Measurements from ENCODE around the gene MAST4.

Gene MAST4

DNA sequence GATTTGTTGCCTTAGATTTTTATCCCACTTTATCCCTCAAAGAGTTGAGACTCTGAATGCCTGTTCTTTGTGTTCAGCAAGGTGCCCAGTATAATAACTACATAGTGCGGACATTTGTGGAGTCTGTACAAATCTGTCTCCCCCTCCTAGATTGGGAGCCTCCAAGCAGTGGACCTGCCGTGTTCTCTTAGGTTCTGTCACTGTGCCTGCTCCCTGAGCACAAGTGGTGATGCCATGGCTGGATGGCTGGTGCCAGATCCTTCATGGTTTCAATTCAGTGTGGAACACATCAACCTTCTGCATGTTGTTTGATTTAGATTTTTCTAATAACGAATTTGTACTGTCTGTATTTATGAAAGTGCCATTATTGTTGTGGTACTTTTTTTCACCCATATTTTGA, 307.5 kb downstream of the MAST4 start (continued):
- TF ChIP-seq, protein P1, sequence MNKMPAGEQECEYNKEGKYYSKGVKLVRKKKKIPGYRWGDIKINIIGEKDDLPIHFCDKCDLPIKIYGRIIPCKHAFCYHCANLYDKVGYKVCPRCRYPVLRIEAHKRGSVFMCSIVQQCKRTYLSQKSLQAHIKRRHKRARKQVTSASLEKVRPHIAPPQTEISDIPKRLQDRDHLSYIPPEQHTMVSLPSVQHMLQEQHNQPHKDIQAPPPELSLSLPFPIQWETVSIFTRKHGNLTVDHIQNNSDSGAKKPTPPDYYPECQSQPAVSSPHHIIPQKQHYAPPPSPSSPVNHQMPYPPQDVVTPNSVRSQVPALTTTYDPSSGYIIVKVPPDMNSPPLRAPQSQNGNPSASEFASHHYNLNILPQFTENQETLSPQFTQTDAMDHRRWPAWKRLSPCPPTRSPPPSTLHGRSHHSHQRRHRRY (tag by site-specific recombination; IDR thresholded peaks at IDR 0.05), result no peak

DNA sequence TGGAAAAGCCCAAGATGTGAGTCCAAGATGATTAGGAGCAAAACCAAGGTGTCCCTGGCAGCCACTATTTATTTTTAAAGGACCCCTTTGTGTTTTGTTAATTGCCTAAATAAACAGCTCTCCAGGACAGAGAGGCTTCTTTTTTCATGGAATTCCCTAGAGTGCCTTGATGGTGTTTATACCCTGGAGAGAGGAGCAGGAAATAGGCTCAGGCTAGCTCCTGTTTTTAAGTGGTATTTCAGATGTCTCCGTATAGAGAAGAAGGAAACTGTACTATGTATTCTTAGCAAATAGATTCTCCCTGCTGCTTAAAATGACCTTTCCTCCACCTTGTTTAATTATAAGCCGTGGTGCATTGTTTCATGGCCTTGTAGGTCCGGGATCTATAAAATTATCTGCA, 308.0 kb downstream of the MAST4 start:
- ChIA-PET CTCF (interaction anchor here (0.6 to 1.5 kb wide), 2 partner anchors 8 to 11 kb away, joined by 3 to 4 read pairs; no protein-coding TSS in a partner anchor), POLR2A (no interaction called here)
- Histone ChIP-seq H3K36me3 (ENCODE audit: control insufficient read depth in 2 of 2, insufficient read depth in 1 of 2, low read length in 2 of 2) (no peaks in the 10 kb centered on the region), H3K4me1 (ENCODE audit: control insufficient read depth, insufficient read depth, low read length) (peaks cover 3% of the 10 kb centered on the region; the same call in 1 of the 2 replicates), H3K4me3 (ENCODE audit: low read depth, low read length) (no peak overlapping the region), H3K27ac (ENCODE audit: extremely low read depth, low read depth, low read length) (no peak overlapping the region), H3K9me3 (ENCODE audit: control insufficient read depth, insufficient read depth, low read depth, low read length) (no peaks in the 10 kb centered on the region)
- TF ChIP-seq, protein P2, sequence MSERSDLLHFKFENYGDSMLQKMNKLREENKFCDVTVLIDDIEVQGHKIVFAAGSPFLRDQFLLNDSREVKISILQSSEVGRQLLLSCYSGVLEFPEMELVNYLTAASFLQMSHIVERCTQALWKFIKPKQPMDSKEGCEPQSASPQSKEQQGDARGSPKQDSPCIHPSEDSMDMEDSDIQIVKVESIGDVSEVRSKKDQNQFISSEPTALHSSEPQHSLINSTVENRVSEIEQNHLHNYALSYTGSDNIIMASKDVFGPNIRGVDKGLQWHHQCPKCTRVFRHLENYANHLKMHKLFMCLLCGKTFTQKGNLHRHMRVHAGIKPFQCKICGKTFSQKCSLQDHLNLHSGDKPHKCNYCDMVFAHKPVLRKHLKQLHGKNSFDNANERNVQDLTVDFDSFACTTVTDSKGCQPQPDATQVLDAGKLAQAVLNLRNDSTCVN (tag by site-specific recombination; optimal IDR thresholded peaks at IDR 0.05), result no peak
- TF ChIP-seq ZNF202 (tag by site-specific recombination; IDR thresholded peaks at IDR 0.05; ENCODE audit: borderline replicate concordance) (no peak), ZNF529 (tag by site-specific recombination; IDR thresholded peaks at IDR 0.05; ENCODE audit: insufficient replicate concordance) (no peak), PRDM1 (tag by site-specific recombination; IDR thresholded peaks at IDR 0.05) (no peak), ZSCAN23 (tag by site-specific recombination; IDR thresholded peaks at IDR 0.05) (no peak), BCL11B (tag by site-specific recombination; IDR thresholded peaks at IDR 0.05; ENCODE audit: low read depth) (no peak), KLF16 (tag by site-specific recombination; IDR thresholded peaks at IDR 0.05) (no peak), YY1 (tag by site-specific recombination; IDR thresholded peaks at IDR 0.05) (no peak), YY2 (tag by site-specific recombination; IDR thresholded peaks at IDR 0.05) (no peak), ZNF549 (tag by site-specific recombination; IDR thresholded peaks at IDR 0.05) (no peak), TCF7L2 (IDR thresholded peaks at IDR 0.05; ENCODE audit: borderline replicate concordance, low read depth, low read length) (no peak), ZNF302 (tag by site-specific recombination; IDR thresholded peaks at IDR 0.05; ENCODE audit: low read depth) (no peak), ZNF473 (tag by site-specific recombination; IDR thresholded peaks at IDR 0.05) (no peak), ZFP3 (tag by site-specific recombination; IDR thresholded peaks at IDR 0.05; ENCODE audit: low read depth) (no peak)

DNA sequence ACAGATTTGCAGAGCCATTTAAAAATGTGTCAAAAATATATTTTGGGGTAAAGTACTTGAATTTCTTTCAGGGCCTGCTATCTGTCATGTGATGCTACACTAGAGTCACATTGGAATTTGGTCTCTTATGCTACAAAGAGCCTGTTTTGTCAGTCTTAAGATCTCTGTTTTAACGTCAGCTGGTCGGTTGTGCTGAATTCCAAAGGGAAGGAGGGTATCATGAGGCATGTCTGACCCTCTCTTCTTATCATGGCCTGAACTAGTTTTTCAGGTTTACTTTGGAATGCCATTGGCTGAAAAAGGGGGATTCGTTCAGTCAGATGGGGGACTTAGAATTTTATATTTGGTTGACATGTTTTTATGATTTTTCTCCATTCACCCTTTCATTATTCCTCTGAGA, 309.8 kb downstream of the MAST4 start:
- ChIA-PET POLR2A (no interaction called here), CTCF (interaction anchor here (1.5 kb wide), 1 partner anchor 9 kb away, joined by 3 read pairs; no protein-coding TSS in a partner anchor)
- Histone ChIP-seq H3K9me3 (ENCODE audit: control insufficient read depth, insufficient read depth, low read depth, low read length) (no peaks in the 10 kb centered on the region), H3K27ac (ENCODE audit: extremely low read depth, low read depth, low read length) (no peak overlapping the region), H3K36me3 (ENCODE audit: control insufficient read depth in 2 of 2, insufficient read depth in 1 of 2, low read length in 2 of 2) (no peaks in the 10 kb centered on the region), H3K4me1 (ENCODE audit: control insufficient read depth, insufficient read depth, low read length) (peaks cover 3% of the 10 kb centered on the region; the same call in 1 of the 2 replicates), H3K4me3 (ENCODE audit: low read depth, low read length) (no peak overlapping the region)
- no peak for TF ChIP-seq ZBTB20 (tag by site-specific recombination; IDR thresholded peaks at IDR 0.05)
- TF ChIP-seq ZNF555 (tag by site-specific recombination; conservative IDR thresholded peaks at IDR 0.05), result no peak
- no peak for TF ChIP-seq ZNF510 (tag by site-specific recombination; IDR thresholded peaks at IDR 0.05; ENCODE audit: insufficient replicate concordance)
- no peak for TF ChIP-seq OSR2 (tag by site-specific recombination; IDR thresholded peaks at IDR 0.05)
- TF ChIP-seq ZNF302 (tag by site-specific recombination; IDR thresholded peaks at IDR 0.05; ENCODE audit: low read depth), result no peak
- no peak for TF ChIP-seq KLF9 (tag by site-specific recombination; IDR thresholded peaks at IDR 0.05; ENCODE audit: low read depth)
- no peak for TF ChIP-seq ZIC2 (tag by site-specific recombination; IDR thresholded peaks at IDR 0.05)
- TF ChIP-seq ZFP37 (tag by site-specific recombination; IDR thresholded peaks at IDR 0.05), result no peak
- no peak for TF ChIP-seq ZNF211 (tag by site-specific recombination; IDR thresholded peaks at IDR 0.05; ENCODE audit: low read depth)
- TF ChIP-seq, protein P3, sequence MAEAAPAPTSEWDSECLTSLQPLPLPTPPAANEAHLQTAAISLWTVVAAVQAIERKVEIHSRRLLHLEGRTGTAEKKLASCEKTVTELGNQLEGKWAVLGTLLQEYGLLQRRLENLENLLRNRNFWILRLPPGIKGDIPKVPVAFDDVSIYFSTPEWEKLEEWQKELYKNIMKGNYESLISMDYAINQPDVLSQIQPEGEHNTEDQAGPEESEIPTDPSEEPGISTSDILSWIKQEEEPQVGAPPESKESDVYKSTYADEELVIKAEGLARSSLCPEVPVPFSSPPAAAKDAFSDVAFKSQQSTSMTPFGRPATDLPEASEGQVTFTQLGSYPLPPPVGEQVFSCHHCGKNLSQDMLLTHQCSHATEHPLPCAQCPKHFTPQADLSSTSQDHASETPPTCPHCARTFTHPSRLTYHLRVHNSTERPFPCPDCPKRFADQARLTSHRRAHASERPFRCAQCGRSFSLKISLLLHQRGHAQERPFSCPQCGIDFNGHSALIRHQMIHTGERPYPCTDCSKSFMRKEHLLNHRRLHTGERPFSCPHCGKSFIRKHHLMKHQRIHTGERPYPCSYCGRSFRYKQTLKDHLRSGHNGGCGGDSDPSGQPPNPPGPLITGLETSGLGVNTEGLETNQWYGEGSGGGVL (tag by site-specific recombination; IDR thresholded peaks at IDR 0.05), result no peak
- no peak for TF ChIP-seq ZNF660 (tag by site-specific recombination; IDR thresholded peaks at IDR 0.05)
- TF ChIP-seq ZBTB1 (tag by site-specific recombination; IDR thresholded peaks at IDR 0.05), result no peak
- no peak for TF ChIP-seq TCF7L2 (IDR thresholded peaks at IDR 0.05; ENCODE audit: borderline replicate concordance, low read depth, low read length)
